Osteocyte (in vitro differentiated cells): Measurements from ENCODE around the gene PHLPP1. TPM values are rescaled to one million over a fixed set of nuclear protein-coding genes. Genes with fewer than 3 reads are reported as not detected.

Experiments
- DNase-seq: peaks from one replicate; pipeline ENCODE4 v3.0.0; 2021; ENCODE audit warnings: mixed read lengths; ENCODE audit not compliant: unreplicated experiment; ENCODE audit errors: extremely low spot score
- H3K27ac Mint-ChIP-seq: one replicate; pipeline ENCODE4 v1.8.0; 2021; ENCODE audit warnings: mild to moderate bottlenecking, mixed read lengths; ENCODE audit not compliant: unreplicated experiment
- H3K27me3 Mint-ChIP-seq: one replicate; pipeline ENCODE4 v1.8.0; 2021; ENCODE audit warnings: mixed read lengths; ENCODE audit not compliant: unreplicated experiment
- H3K36me3 Mint-ChIP-seq: one replicate; pipeline ENCODE4 v1.8.0; 2021; ENCODE audit warnings: mixed read lengths; ENCODE audit not compliant: unreplicated experiment
- H3K4me1 Mint-ChIP-seq: one replicate; pipeline ENCODE4 v1.8.0; 2021; ENCODE audit warnings: mixed read lengths; ENCODE audit not compliant: unreplicated experiment
- H3K4me3 Mint-ChIP-seq: one replicate; pipeline ENCODE4 v1.8.0; 2021; ENCODE audit warnings: mild to moderate bottlenecking, moderate library complexity, mixed read lengths; ENCODE audit not compliant: unreplicated experiment
- H3K9me3 Mint-ChIP-seq: one replicate; pipeline ENCODE4 v1.8.0; 2021; ENCODE audit warnings: mixed read lengths; ENCODE audit not compliant: unreplicated experiment
- CTCF ChIP-seq: fragments of 200-600 bp; sonication (generic); IDR thresholded peaks from 2 replicates; pipeline ENCODE4 v1.5.0; 2021; ENCODE audit warnings: antibody characterized with exemption, mild to moderate bottlenecking, moderate library complexity
- total RNA-seq: library from RNA; stranded (reverse); gene quantifications from 2 replicates; pipeline ENCODE4 v1.2.1, GENCODE V29; 2021

PHLPP1 gene
- total RNA-seq, 1 donor from 2014 or later = 19.6 TPM

GRCh38 chr18:62876828-62877227 is 161.5 kb downstream of the PHLPP1 start:
- TF ChIP-seq CTCF = no peak
- no peak for DNase-seq
- H3K36me3 Mint-ChIP-seq = peaks cover 3% of the 10 kb centered on the region
- H3K9me3 Mint-ChIP-seq = no peaks in the 10 kb centered on the region
- peak overlapping the region; percentile 66 for H3K27ac Mint-ChIP-seq
- peak overlapping the region; percentile 7 for H3K4me3 Mint-ChIP-seq
- no peaks in the 10 kb centered on the region for H3K27me3 Mint-ChIP-seq
- peaks cover 64% of the 10 kb centered on the region for H3K4me1 Mint-ChIP-seq

- Mint-ChIP-seq H3K4me1 (peaks cover 63% of the 10 kb centered on the region), H3K27ac (peak overlapping the region; percentile 66), H3K9me3 (no peaks in the 10 kb centered on the region), H3K36me3 (peaks cover 2% of the 10 kb centered on the region), H3K4me3 (no peak overlapping the region), H3K27me3 (no peaks in the 10 kb centered on the region)
- DNase-seq = no peak
- TF ChIP-seq CTCF = peak; percentile 38
Measured at GRCh38 chr18:62877411-62878221, 162.3 kb downstream of the PHLPP1 start.

GRCh38 chr18:62878305-62878704 is 163.0 kb downstream of the PHLPP1 start:
- Mint-ChIP-seq H3K4me1 (peaks cover 64% of the 10 kb centered on the region), H3K27ac (peak overlapping the region; percentile 66), H3K4me3 (no peak overlapping the region), H3K27me3 (no peaks in the 10 kb centered on the region), H3K9me3 (no peaks in the 10 kb centered on the region), H3K36me3 (peaks cover 2% of the 10 kb centered on the region)
- no peak for DNase-seq
- TF ChIP-seq CTCF = no peak

GRCh38 chr18:62880034-62880433 is 164.7 kb downstream of the PHLPP1 start:
- Mint-ChIP-seq H3K27me3 (no peaks in the 10 kb centered on the region), H3K9me3 (no peaks in the 10 kb centered on the region), H3K27ac (peak overlapping the region; percentile 66), H3K4me1 (peaks cover 71% of the 10 kb centered on the region), H3K36me3 (peaks cover 2% of the 10 kb centered on the region), H3K4me3 (no peak overlapping the region)
- no peak for DNase-seq
- no peak for TF ChIP-seq CTCF

GRCh38 chr18:62880673-62881364 is 165.5 kb downstream of the PHLPP1 start:
- H3K9me3 Mint-ChIP-seq = no peaks in the 10 kb centered on the region
- no peak for DNase-seq
- no peak overlapping the region for H3K27ac Mint-ChIP-seq
- H3K27me3 Mint-ChIP-seq = no peaks in the 10 kb centered on the region
- no peak for TF ChIP-seq CTCF
- H3K4me3 Mint-ChIP-seq = no peak overlapping the region
- H3K36me3 Mint-ChIP-seq = peaks cover 2% of the 10 kb centered on the region
- peaks cover 67% of the 10 kb centered on the region for H3K4me1 Mint-ChIP-seq
